Ishikawa (cell line): ENCODE data around the gene TAT.

Experiments used
- CEBPB ChIP-seq: IDR thresholded peaks from 2 replicates; pipeline ENCODE4 v1.6.1; 2012
- CREB1 ChIP-seq: IDR thresholded peaks from 2 replicates; pipeline ENCODE4 v1.6.1; 2012; ENCODE audit warnings: low read depth
- EGR1 ChIP-seq: IDR thresholded peaks from 2 replicates; pipeline ENCODE4 v1.6.1; 2012
- EP300 ChIP-seq: IDR thresholded peaks from 2 replicates; pipeline ENCODE4 v1.6.1; 2012; ENCODE audit warnings: borderline replicate concordance
- FOXM1 ChIP-seq: IDR thresholded peaks from 2 replicates; pipeline ENCODE4 v1.6.1; 2012; ENCODE audit warnings: low read depth, borderline replicate concordance
- MAX ChIP-seq: IDR thresholded peaks from 2 replicates; pipeline ENCODE4 v1.6.1; 2012
- NFIC ChIP-seq: IDR thresholded peaks from 2 replicates; pipeline ENCODE4 v1.6.1; 2012
- RAD21 ChIP-seq: IDR thresholded peaks from 2 replicates; pipeline ENCODE4 v1.6.1; 2012; ENCODE audit warnings: low read depth
- REST ChIP-seq: IDR thresholded peaks from 2 replicates; pipeline ENCODE4 v1.6.1; 2012; ENCODE audit warnings: low read depth, mild to moderate bottlenecking
- TAF1 ChIP-seq: IDR thresholded peaks from 2 replicates; pipeline ENCODE4 v1.6.1; 2012; ENCODE audit warnings: low read depth, mild to moderate bottlenecking
- TCF12 ChIP-seq: IDR thresholded peaks from 2 replicates; pipeline ENCODE4 v1.6.1; 2012; ENCODE audit warnings: low read depth
- TEAD4 ChIP-seq: IDR thresholded peaks from 2 replicates; pipeline ENCODE4 v1.6.1; 2012
- YY1 ChIP-seq: IDR thresholded peaks from 2 replicates; pipeline ENCODE4 v1.6.1; 2012; ENCODE audit warnings: low read depth
- ZBTB7A ChIP-seq: IDR thresholded peaks from 2 replicates; pipeline ENCODE4 v1.6.1; 2012; ENCODE audit warnings: low read depth
- TF ChIP-seq, protein P1 (sequence below): IDR thresholded peaks from 2 replicates; pipeline ENCODE4 v1.6.1; 2012

TAT gene

DNA sequence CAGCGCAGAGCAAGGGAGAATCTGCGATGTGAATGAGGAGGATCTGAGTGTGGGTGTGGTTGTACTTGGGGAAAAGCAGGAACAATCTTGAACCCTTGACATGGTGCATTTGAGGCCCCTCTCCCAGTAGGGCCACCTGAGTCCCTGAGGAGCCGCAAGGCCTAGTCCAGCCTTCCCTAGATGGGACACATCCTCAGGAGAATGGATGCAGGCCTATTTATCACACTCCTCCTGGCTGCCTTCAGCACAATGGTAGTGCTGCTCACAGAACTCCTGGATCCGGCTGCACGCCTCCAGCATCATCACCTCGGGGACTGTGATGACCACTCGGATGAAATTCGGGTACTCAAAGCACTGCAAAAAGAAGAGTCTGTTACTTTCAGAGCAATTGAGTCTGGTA lies 9.0 kb downstream of the TAT start:
- TF ChIP-seq EGR1, result no peak
- TF ChIP-seq FOXM1, result no peak
- TF ChIP-seq, protein P1, sequence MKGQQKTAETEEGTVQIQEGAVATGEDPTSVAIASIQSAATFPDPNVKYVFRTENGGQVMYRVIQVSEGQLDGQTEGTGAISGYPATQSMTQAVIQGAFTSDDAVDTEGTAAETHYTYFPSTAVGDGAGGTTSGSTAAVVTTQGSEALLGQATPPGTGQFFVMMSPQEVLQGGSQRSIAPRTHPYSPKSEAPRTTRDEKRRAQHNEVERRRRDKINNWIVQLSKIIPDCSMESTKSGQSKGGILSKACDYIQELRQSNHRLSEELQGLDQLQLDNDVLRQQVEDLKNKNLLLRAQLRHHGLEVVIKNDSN, result no peak
- TF ChIP-seq TEAD4, result no peak
- TF ChIP-seq CREB1, result no peak
- TF ChIP-seq TCF12, result no peak
- no peak for TF ChIP-seq CEBPB
- TF ChIP-seq EP300, result no peak
- no peak for TF ChIP-seq REST
- TF ChIP-seq RAD21, result no peak
- no peak for TF ChIP-seq ZBTB7A
- no peak for TF ChIP-seq MAX
- no peak for TF ChIP-seq YY1
- TF ChIP-seq NFIC, result no peak
- TF ChIP-seq TAF1, result no peak

- no peak for TF ChIP-seq EGR1
- TF ChIP-seq TAF1, result no peak
- TF ChIP-seq EP300, result no peak
- TF ChIP-seq ZBTB7A, result no peak
- no peak for TF ChIP-seq CREB1
Observed at GRCh38 chr16:71565812-71566700, 10.8 kb downstream of the TAT start.

- no peak for TF ChIP-seq RAD21
- no peak for TF ChIP-seq EGR1
- no peak for TF ChIP-seq FOXM1
- TF ChIP-seq TCF12, result no peak
- TF ChIP-seq MAX, result no peak
- TF ChIP-seq CEBPB, result no peak
- TF ChIP-seq CREB1, result no peak
- no peak for TF ChIP-seq REST
- TF ChIP-seq NFIC, result no peak
- no peak for TF ChIP-seq TEAD4
- TF ChIP-seq TAF1, result no peak
- TF ChIP-seq YY1, result no peak
- TF ChIP-seq ZBTB7A, result no peak
- TF ChIP-seq EP300, result no peak
Observed at GRCh38 chr16:71564335-71564967, 12.4 kb downstream of the TAT start.

DNA sequence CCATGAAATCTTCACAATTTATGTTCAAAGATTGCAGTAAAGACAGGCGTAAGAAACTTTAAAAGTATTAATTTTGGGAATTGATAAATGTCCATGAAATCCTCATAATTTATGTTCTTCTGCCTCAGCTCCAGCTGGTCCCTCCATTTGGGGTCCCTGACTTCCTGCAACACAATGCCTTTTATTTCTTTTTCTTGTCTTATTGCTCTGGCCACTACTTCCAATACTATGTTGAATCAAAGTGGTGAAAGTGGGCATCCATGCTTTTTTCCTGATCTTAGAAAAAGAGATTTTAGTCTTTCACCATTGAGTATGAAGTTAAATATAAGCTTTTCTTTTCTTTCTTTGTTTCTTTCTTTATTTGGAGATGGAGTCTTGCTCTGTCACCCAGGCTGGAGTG lies 14.3 kb downstream of the TAT start:
- no peak for TF ChIP-seq EP300
- no peak for TF ChIP-seq TCF12
- TF ChIP-seq NFIC, result no peak
- no peak for TF ChIP-seq MAX
- no peak for TF ChIP-seq CEBPB
- no peak for TF ChIP-seq TAF1
- no peak for TF ChIP-seq RAD21

GRCh38 chr16:71559855-71560254 lies 17.0 kb downstream of the TAT start:
- TF ChIP-seq CREB1 (no peak), FOXM1 (no peak), TEAD4 (no peak), NFIC (no peak), TCF12 (no peak), CEBPB (no peak), ZBTB7A (no peak), REST (no peak), YY1 (no peak), EP300 (no peak), MAX (no peak)
